GM12864 (cell line): Measurements from ENCODE around the gene DDR1.
"Not testable (repeated sequence)": the region's sequence is repeated elsewhere in the genome, so short reads cannot be mapped to it uniquely, and the experiment has no call there.

Source experiments
- DNase-seq: peaks from one replicate; pipeline ENCODE4 v3.0.0-alpha.2; 2011; ENCODE audit warnings: low read depth
- H3K4me3 ChIP-seq: 2 replicates; pipeline ENCODE4 v1.5.1; 2011; ENCODE audit warnings: mild to moderate bottlenecking, low read depth, low read length, control low read depth
- CTCF ChIP-seq: IDR thresholded peaks from 2 replicates; pipeline ENCODE4 v1.5.1; 2011; ENCODE audit warnings: low read depth, mild to moderate bottlenecking, moderate library complexity, low read length, control low read depth, inconsistent platforms; ENCODE audit errors: missing control alignments

DDR1 gene

GRCh38 chr6:30844118-30844535 is 40.2 kb upstream of the DDR1 start:
- no peak for DNase-seq

GRCh38 chr6:30845183-30845582 is 39.1 kb upstream of the DDR1 start:
- H3K4me3 ChIP-seq = no peak overlapping the region
- TF ChIP-seq CTCF = no peak
- no peak for DNase-seq

More at GRCh38 chr6:30844118-30844535, 40.2 kb upstream of the DDR1 start:
- H3K4me3 ChIP-seq = no peak overlapping the region
- TF ChIP-seq CTCF = no peak

GRCh38 chr6:30847421-30847970 is 36.8 kb upstream of the DDR1 start:
- DNase-seq = no peak
- H3K4me3 ChIP-seq = no peak overlapping the region
- TF ChIP-seq CTCF = no peak

GRCh38 chr6:30847971-30848436 is 36.3 kb upstream of the DDR1 start:
- DNase-seq = no peak
- no peak overlapping the region for H3K4me3 ChIP-seq
- TF ChIP-seq CTCF = no peak

GRCh38 chr6:30849903-30850651 is 34.2 kb upstream of the DDR1 start:
- no peak for TF ChIP-seq CTCF
- DNase-seq = no peak
- H3K4me3 ChIP-seq = no peak overlapping the region

- H3K4me3 ChIP-seq, DNase-seq: not testable (repeated sequence)
Observed at GRCh38 chr6:30852459-30852858, 31.9 kb upstream of the DDR1 start.

- DNase-seq = no peak
- no peak for TF ChIP-seq CTCF
- no peak overlapping the region for H3K4me3 ChIP-seq
Observed at GRCh38 chr6:30854285-30855040, 29.9 kb upstream of the DDR1 start.
